ENCODE results near the gene NOXA1.
A peak's percentile ranks its signal among the peaks of the same experiment; 100 is the strongest.
"Not testable (repeated sequence)": the region's sequence is repeated elsewhere in the genome, so short reads cannot be mapped to it uniquely, and the experiment has no call there.

Gene NOXA1

GRCh38 chr9:137383784-137384756, 39.1 kb upstream of the NOXA1 start:
- CTCF ChIA-PET, result interaction anchor here (1.2 kb wide), 1 partner anchor 38 kb away, joined by 6 read pairs; the partner anchor contains the start of gene EXD3
- DNase-seq, result no peak
- peaks cover 15% of the 10 kb centered on the region for H3K4me1 Mint-ChIP-seq
- no peak overlapping the region for H3K4me3 Mint-ChIP-seq
- peaks cover 3% of the 10 kb centered on the region for H3K9me3 Mint-ChIP-seq
- no peak overlapping the region for H3K27ac Mint-ChIP-seq
- H3K27me3 Mint-ChIP-seq, result no peaks in the 10 kb centered on the region
- H3K36me3 Mint-ChIP-seq, result no peaks in the 10 kb centered on the region

- Mint-ChIP-seq H3K36me3 (no peaks in the 10 kb centered on the region), H3K4me3 (no peak overlapping the region), H3K27ac (peak overlapping the region; percentile 55), H3K4me1 (peaks cover 15% of the 10 kb centered on the region), H3K9me3 (no peaks in the 10 kb centered on the region), H3K27me3 (no peaks in the 10 kb centered on the region)
- CTCF ChIA-PET, result no interaction called here
- DNase-seq, result no peak
These were observed 38.0 kb upstream of the NOXA1 start for GRCh38 chr9:137385061-137385655.

GRCh38 chr9:137386507-137387113, 36.6 kb upstream of the NOXA1 start:
- H3K36me3 Mint-ChIP-seq, DNase-seq, H3K4me3 Mint-ChIP-seq, H3K9me3 Mint-ChIP-seq, H3K27me3 Mint-ChIP-seq, CTCF ChIA-PET: not testable (repeated sequence)
- peak overlapping the region; percentile 89 for H3K27ac Mint-ChIP-seq
- H3K4me1 Mint-ChIP-seq, result peaks cover 18% of the 10 kb centered on the region

- Mint-ChIP-seq H3K9me3 (no peaks in the 10 kb centered on the region), H3K4me1 (peaks cover 18% of the 10 kb centered on the region), H3K27ac (peak overlapping the region; percentile 89), H3K4me3 (no peak overlapping the region), H3K36me3 (no peaks in the 10 kb centered on the region), H3K27me3 (no peaks in the 10 kb centered on the region)
- CTCF ChIA-PET, result no interaction called here
- DNase-seq, result peak; percentile 59
These were observed 35.9 kb upstream of the NOXA1 start for GRCh38 chr9:137387114-137387890.

GRCh38 chr9:137387891-137388560, 35.2 kb upstream of the NOXA1 start:
- H3K4me3 Mint-ChIP-seq, result no peak overlapping the region
- CTCF ChIA-PET, result no interaction called here
- H3K4me1 Mint-ChIP-seq, result peaks cover 18% of the 10 kb centered on the region
- H3K36me3 Mint-ChIP-seq, result no peaks in the 10 kb centered on the region
- H3K27me3 Mint-ChIP-seq, result no peaks in the 10 kb centered on the region
- no peak for DNase-seq
- peak overlapping the region; percentile 81 for H3K27ac Mint-ChIP-seq
- no peaks in the 10 kb centered on the region for H3K9me3 Mint-ChIP-seq

GRCh38 chr9:137388589-137389427, 34.4 kb upstream of the NOXA1 start:
- Mint-ChIP-seq H3K27me3 (no peaks in the 10 kb centered on the region), H3K27ac (peak overlapping the region; percentile 81)

GRCh38 chr9:137389428-137389746, 33.8 kb upstream of the NOXA1 start:
- no peak for DNase-seq
- CTCF ChIA-PET, result no interaction called here
- Mint-ChIP-seq H3K9me3 (no peaks in the 10 kb centered on the region), H3K27me3 (no peaks in the 10 kb centered on the region), H3K4me3 (no peak overlapping the region), H3K4me1 (peaks cover 18% of the 10 kb centered on the region), H3K36me3 (no peaks in the 10 kb centered on the region), H3K27ac (peak overlapping the region; percentile 49)

More at GRCh38 chr9:137388589-137389427, 34.4 kb upstream of the NOXA1 start:
- no peaks in the 10 kb centered on the region for H3K9me3 Mint-ChIP-seq
- peaks cover 18% of the 10 kb centered on the region for H3K4me1 Mint-ChIP-seq
- H3K4me3 Mint-ChIP-seq, result no peak overlapping the region
- no peak for DNase-seq
- CTCF ChIA-PET, result no interaction called here
- H3K36me3 Mint-ChIP-seq, result no peaks in the 10 kb centered on the region

- Mint-ChIP-seq H3K9me3 (no peaks in the 10 kb centered on the region), H3K36me3 (no peaks in the 10 kb centered on the region), H3K27ac (no peak overlapping the region), H3K27me3 (no peaks in the 10 kb centered on the region), H3K4me1 (peaks cover 18% of the 10 kb centered on the region), H3K4me3 (no peak overlapping the region)
- DNase-seq, result no peak
- CTCF ChIA-PET, result no interaction called here
These were observed 32.4 kb upstream of the NOXA1 start for GRCh38 chr9:137390553-137391410.

- CTCF ChIA-PET, result no interaction called here
- Mint-ChIP-seq H3K27me3 (no peaks in the 10 kb centered on the region), H3K4me1 (peaks cover 16% of the 10 kb centered on the region), H3K36me3 (no peaks in the 10 kb centered on the region), H3K9me3 (no peaks in the 10 kb centered on the region), H3K27ac (no peak overlapping the region), H3K4me3 (no peak overlapping the region)
- no peak for DNase-seq
These were observed 31.8 kb upstream of the NOXA1 start for GRCh38 chr9:137391411-137391754.

- CTCF ChIA-PET, result no interaction called here
- no peak overlapping the region for H3K27ac Mint-ChIP-seq
- H3K9me3 Mint-ChIP-seq, result no peaks in the 10 kb centered on the region
These were observed 30.8 kb upstream of the NOXA1 start for GRCh38 chr9:137392232-137393007.

GRCh38 chr9:137393176-137394150, 29.7 kb upstream of the NOXA1 start:
- no peaks in the 10 kb centered on the region for H3K9me3 Mint-ChIP-seq
- H3K4me1 Mint-ChIP-seq, result peaks cover 6% of the 10 kb centered on the region
- H3K27me3 Mint-ChIP-seq, result no peaks in the 10 kb centered on the region
- H3K36me3 Mint-ChIP-seq, result peaks cover 1% of the 10 kb centered on the region
- CTCF ChIA-PET, result no interaction called here
- H3K27ac Mint-ChIP-seq, result no peak overlapping the region
- no peak overlapping the region for H3K4me3 Mint-ChIP-seq
- DNase-seq, result no peak

More at GRCh38 chr9:137392232-137393007, 30.8 kb upstream of the NOXA1 start:
- DNase-seq, result no peak
- no peaks in the 10 kb centered on the region for H3K36me3 Mint-ChIP-seq
- peaks cover 11% of the 10 kb centered on the region for H3K4me1 Mint-ChIP-seq
- no peak overlapping the region for H3K4me3 Mint-ChIP-seq
- no peaks in the 10 kb centered on the region for H3K27me3 Mint-ChIP-seq
